H1 (cell line): ENCODE results near the gene CCDC183.

Experiments used
- CTCF ChIP-seq, 3 experiments: IDR thresholded peaks; 1 replicate in 2 of 3; 2 replicates in 1 of 3; pipeline versions ENCODE4 v1.5.1 to v1.6.1; 2011; ENCODE audit warnings: low read length in 3 of 3, mild to moderate bottlenecking in 3 of 3, inconsistent platforms in 2 of 3, low read depth in 1 of 3, moderate library complexity in 1 of 3; ENCODE audit not compliant: insufficient read depth in 1 of 3; ENCODE audit errors: control extremely low read depth in 1 of 3
- POLR2A ChIP-seq, 2 experiments: IDR thresholded peaks; 1 replicate in 1 of 2; 2 replicates in 1 of 2; pipeline ENCODE4 v1.6.1; 2011; ENCODE audit warnings: low read depth in 2 of 2, low read length in 2 of 2, mild to moderate bottlenecking in 2 of 2; ENCODE audit errors: control extremely low read depth in 1 of 2

GRCh38 chr9:136840877-136841645 is 44.9 kb downstream of the CCDC183 start:
- TF ChIP-seq POLR2A (IDR thresholded peaks at IDR 0.05; ENCODE audit: control extremely low read depth in 1 of 2, low read depth in 2 of 2, low read length in 2 of 2) (no peak; a peak in 2 of 3 replicates), CTCF (IDR thresholded peaks at IDR 0.05; ENCODE audit: control extremely low read depth in 1 of 3, insufficient read depth in 1 of 3, low read depth in 1 of 3, low read length in 3 of 3) (no peak)
